Measurements from ENCODE around the gene CFAP46. TPM values are rescaled to one million over a fixed set of nuclear protein-coding genes. Genes with fewer than 3 reads are reported as not detected.

CFAP46 gene
- total RNA-seq, 1 experiment from 2014 or later, result not detected

- no peak for DNase-seq
- Mint-ChIP-seq H3K27ac (ENCODE audit: unreplicated experiment) (no peak overlapping the region), H3K27me3 (ENCODE audit: unreplicated experiment) (peaks cover 44% of the 10 kb centered on the region), H3K9me3 (ENCODE audit: low read depth, unreplicated experiment) (no peaks in the 10 kb centered on the region), H3K4me1 (ENCODE audit: low read depth, unreplicated experiment) (no peaks in the 10 kb centered on the region), H3K36me3 (ENCODE audit: insufficient read depth, unreplicated experiment) (no peaks in the 10 kb centered on the region), H3K4me3 (ENCODE audit: low read depth, unreplicated experiment) (no peak overlapping the region)
- CTCF ChIA-PET, result no interaction called here
- intact Hi-C loops (cut with micrococcal nuclease; ENCODE audit: unreplicated experiment), result no loop called here
- BruUV-seq (replicated peaks), result no TSS peak
- TF ChIP-seq CTCF (IDR thresholded peaks at IDR 0.05; ENCODE audit: unreplicated experiment), result no peak
Measured at GRCh38 chr10:132834311-132834761, 108.0 kb downstream of the CFAP46 start.

- Mint-ChIP-seq H3K9me3 (ENCODE audit: low read depth, unreplicated experiment) (no peaks in the 10 kb centered on the region), H3K4me3 (ENCODE audit: low read depth, unreplicated experiment) (no peak overlapping the region), H3K27ac (ENCODE audit: unreplicated experiment) (no peak overlapping the region), H3K4me1 (ENCODE audit: low read depth, unreplicated experiment) (no peaks in the 10 kb centered on the region), H3K36me3 (ENCODE audit: insufficient read depth, unreplicated experiment) (no peaks in the 10 kb centered on the region), H3K27me3 (ENCODE audit: unreplicated experiment) (peaks cover 44% of the 10 kb centered on the region)
- no peak for TF ChIP-seq CTCF (IDR thresholded peaks at IDR 0.05; ENCODE audit: unreplicated experiment)
- no peak for DNase-seq
- intact Hi-C loops (cut with micrococcal nuclease; ENCODE audit: unreplicated experiment), result no loop called here
- CTCF ChIA-PET, result no interaction called here
- no TSS peak for BruUV-seq (replicated peaks)
Measured at GRCh38 chr10:132833421-132834111, 108.8 kb downstream of the CFAP46 start.

GRCh38 chr10:132832186-132832969, 110.0 kb downstream of the CFAP46 start:
- Mint-ChIP-seq H3K27ac (ENCODE audit: unreplicated experiment) (no peak overlapping the region), H3K27me3 (ENCODE audit: unreplicated experiment) (peaks cover 52% of the 10 kb centered on the region), H3K4me1 (ENCODE audit: low read depth, unreplicated experiment) (no peaks in the 10 kb centered on the region), H3K36me3 (ENCODE audit: insufficient read depth, unreplicated experiment) (no peaks in the 10 kb centered on the region), H3K4me3 (ENCODE audit: low read depth, unreplicated experiment) (no peak overlapping the region), H3K9me3 (ENCODE audit: low read depth, unreplicated experiment) (peaks cover 5% of the 10 kb centered on the region)
- intact Hi-C loops (cut with micrococcal nuclease; ENCODE audit: unreplicated experiment), result no loop called here
- BruUV-seq (replicated peaks), result no TSS peak
- CTCF ChIA-PET, result no interaction called here
- no peak for DNase-seq
- TF ChIP-seq CTCF (IDR thresholded peaks at IDR 0.05; ENCODE audit: unreplicated experiment), result no peak

GRCh38 chr10:132829403-132829802, 113.0 kb downstream of the CFAP46 start:
- no peaks in the 10 kb centered on the region for H3K36me3 Mint-ChIP-seq (ENCODE audit: insufficient read depth, unreplicated experiment)
- H3K4me1 Mint-ChIP-seq (ENCODE audit: low read depth, unreplicated experiment), result no peaks in the 10 kb centered on the region
- CTCF ChIA-PET, result no interaction called here
- no peak for DNase-seq
- H3K4me3 Mint-ChIP-seq (ENCODE audit: low read depth, unreplicated experiment), result no peak overlapping the region
- peaks cover 5% of the 10 kb centered on the region for H3K9me3 Mint-ChIP-seq (ENCODE audit: low read depth, unreplicated experiment)
- intact Hi-C loops (cut with micrococcal nuclease; ENCODE audit: unreplicated experiment), result no loop called here
- BruUV-seq (replicated peaks), result no TSS peak
- H3K27ac Mint-ChIP-seq (ENCODE audit: unreplicated experiment), result no peak overlapping the region
- no peak for TF ChIP-seq CTCF (IDR thresholded peaks at IDR 0.05; ENCODE audit: unreplicated experiment)
- peaks cover 52% of the 10 kb centered on the region for H3K27me3 Mint-ChIP-seq (ENCODE audit: unreplicated experiment)

Measured in Calu3 (cell line).